Panc1 (cell line): Measurements from ENCODE around the gene SYNPR. TPM values are rescaled to one million over a fixed set of nuclear protein-coding genes. Genes with fewer than 3 reads are reported as not detected.

Experiments
- ATAC-seq: fragments of 200-7000 bp; cut with Tn5 transposase; 2 replicates; pipeline ENCODE4 v1.9.1; 2020; ENCODE audit warnings: mild to moderate bottlenecking, moderate library complexity
- BruUV-seq: library from RNA; stranded (reverse); fragments of 400-500 nt; replicated peaks from 2 replicates; lab custom pipeline; 2021; lab: Mats Ljungman, UMichigan
- CTCF ChIA-PET: fragments of 300-600 bp; sonication (Branson Sonifier 250); formaldehyde crosslinking; loops from one replicate; lab custom pipeline; 2022; ENCODE audit warnings: antibody characterized with exemption; lab: Charles Lee
- POLR2A ChIA-PET: fragments of 300-600 bp; sonication (Branson Sonifier 250); formaldehyde crosslinking; loops from one replicate; lab custom pipeline; 2022; ENCODE audit warnings: antibody characterized with exemption; lab: Charles Lee
- DNase-seq: peaks from one replicate; pipeline ENCODE4 v3.0.0-alpha.2; 2010; ENCODE audit warnings: low read depth, low spot score
- H3K27ac ChIP-seq: 2 replicates; pipeline ENCODE4 v1.5.1; 2011; ENCODE audit warnings: mild to moderate bottlenecking, low read length, inconsistent platforms
- H3K27me3 ChIP-seq: fragments of 200-500 bp; sonication (Bioruptor generic); 2 replicates; pipeline ENCODE4 v1.6.0; 2014; ENCODE audit warnings: low read length, inconsistent platforms; ENCODE audit not compliant: control insufficient read depth, insufficient read depth
- H3K36me3 ChIP-seq: fragments of 200-500 bp; sonication (Bioruptor generic); 2 replicates; pipeline ENCODE4 v1.5.1; 2014; ENCODE audit warnings: inconsistent platforms, mild to moderate bottlenecking, low read length, moderate library complexity; ENCODE audit not compliant: control insufficient read depth, insufficient read depth
- H3K4me1 ChIP-seq: 2 replicates; pipeline ENCODE4 v1.5.1; 2011; ENCODE audit warnings: inconsistent platforms, mild to moderate bottlenecking, low read length, moderate library complexity; ENCODE audit not compliant: control insufficient read depth, insufficient read depth
- H3K4me3 ChIP-seq, 2 experiments: 2 replicates each; pipeline ENCODE4 v1.5.1; 2011 to 2012; ENCODE audit warnings: low read depth in 2 of 2, low read length in 2 of 2, mild to moderate bottlenecking in 2 of 2, inconsistent platforms in 1 of 2, moderate library complexity in 1 of 2
- H3K9me3 ChIP-seq: fragments of 200-500 bp; sonication (Bioruptor generic); 2 replicates; pipeline ENCODE4 v1.5.1; 2014; ENCODE audit warnings: low read depth, mild to moderate bottlenecking, inconsistent platforms, low read length, moderate library complexity; ENCODE audit not compliant: control insufficient read depth, insufficient read depth
- POLR2AphosphoS5 ChIP-seq: IDR thresholded peaks from 2 replicates; pipeline ENCODE4 v1.6.1; 2012; ENCODE audit warnings: mild to moderate bottlenecking, low read depth, low read length, moderate library complexity
- SIN3A ChIP-seq: IDR thresholded peaks from 2 replicates; pipeline ENCODE4 v1.6.1; 2012; ENCODE audit warnings: low read depth, mild to moderate bottlenecking, low read length, moderate library complexity, borderline replicate concordance; ENCODE audit not compliant: insufficient read depth
- TCF7L2 ChIP-seq: IDR thresholded peaks from 2 replicates; pipeline ENCODE4 v1.6.1; 2011; ENCODE audit warnings: mild to moderate bottlenecking, low read depth, low read length, inconsistent platforms
- in situ Hi-C: cut with HindIII; loops from 2 replicates; pipeline ENCODE4 v1.10.0; 2016; ENCODE audit warnings: low sequenced_read_pairs, low pct_unique_long_range_greater_than_20kb
- intact Hi-C: fragments of 100-400 bp; cut with micrococcal nuclease; formaldehyde crosslinking; loops from one replicate; pipeline ENCODE4 v1.10.0; 2022; ENCODE audit not compliant: unreplicated experiment
- total RNA-seq: library from RNA; stranded (reverse); gene quantifications from one replicate; pipeline ENCODE4 v1.2.1, GENCODE V29; 2021; ENCODE audit not compliant: unreplicated experiment
- TF ChIP-seq, protein P1 (sequence below): fragments of 450-650 bp; IDR thresholded peaks from 2 replicates; pipeline ENCODE4 v1.5.1; 2017; ENCODE audit warnings: mild to moderate bottlenecking
- TF ChIP-seq, protein P2 (sequence below), 2 experiments: IDR thresholded peaks; 2 replicates each; pipeline ENCODE4 v1.6.1; 2011 to 2012; ENCODE audit warnings: low read depth in 2 of 2, control low read depth in 1 of 2, low read length in 1 of 2, mild to moderate bottlenecking in 1 of 2, moderate library complexity in 1 of 2; ENCODE audit not compliant: insufficient read depth in 1 of 2

Gene SYNPR
- total RNA-seq, 1 experiment from 2014 or later, result not detected

DNA sequence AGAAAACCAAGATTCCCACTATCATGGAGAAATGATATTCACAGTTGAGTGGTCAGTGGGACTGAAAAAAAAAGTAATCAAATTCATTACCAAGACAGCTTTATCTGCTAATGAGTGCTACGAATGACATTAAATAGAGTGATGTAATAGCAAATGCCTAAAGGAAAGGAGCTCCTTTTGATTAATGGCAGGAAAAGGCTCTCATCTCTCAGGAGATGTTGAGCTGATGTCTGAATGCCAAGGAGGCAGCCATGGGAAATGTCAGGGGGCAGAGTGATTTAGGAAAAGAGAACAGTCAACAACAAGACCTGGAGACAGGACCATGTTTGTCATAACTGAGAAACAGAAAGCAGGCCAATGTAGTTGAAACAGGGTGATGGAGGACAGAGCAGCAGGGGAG, 277.7 kb downstream of the SYNPR start:
- no peak for DNase-seq
- TF ChIP-seq POLR2AphosphoS5, result no peak
- no peak for TF ChIP-seq SIN3A
- TF ChIP-seq, protein P1, sequence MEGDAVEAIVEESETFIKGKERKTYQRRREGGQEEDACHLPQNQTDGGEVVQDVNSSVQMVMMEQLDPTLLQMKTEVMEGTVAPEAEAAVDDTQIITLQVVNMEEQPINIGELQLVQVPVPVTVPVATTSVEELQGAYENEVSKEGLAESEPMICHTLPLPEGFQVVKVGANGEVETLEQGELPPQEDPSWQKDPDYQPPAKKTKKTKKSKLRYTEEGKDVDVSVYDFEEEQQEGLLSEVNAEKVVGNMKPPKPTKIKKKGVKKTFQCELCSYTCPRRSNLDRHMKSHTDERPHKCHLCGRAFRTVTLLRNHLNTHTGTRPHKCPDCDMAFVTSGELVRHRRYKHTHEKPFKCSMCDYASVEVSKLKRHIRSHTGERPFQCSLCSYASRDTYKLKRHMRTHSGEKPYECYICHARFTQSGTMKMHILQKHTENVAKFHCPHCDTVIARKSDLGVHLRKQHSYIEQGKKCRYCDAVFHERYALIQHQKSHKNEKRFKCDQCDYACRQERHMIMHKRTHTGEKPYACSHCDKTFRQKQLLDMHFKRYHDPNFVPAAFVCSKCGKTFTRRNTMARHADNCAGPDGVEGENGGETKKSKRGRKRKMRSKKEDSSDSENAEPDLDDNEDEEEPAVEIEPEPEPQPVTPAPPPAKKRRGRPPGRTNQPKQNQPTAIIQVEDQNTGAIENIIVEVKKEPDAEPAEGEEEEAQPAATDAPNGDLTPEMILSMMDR, result no peak
- no peak for TF ChIP-seq TCF7L2
- TF ChIP-seq, protein P2, sequence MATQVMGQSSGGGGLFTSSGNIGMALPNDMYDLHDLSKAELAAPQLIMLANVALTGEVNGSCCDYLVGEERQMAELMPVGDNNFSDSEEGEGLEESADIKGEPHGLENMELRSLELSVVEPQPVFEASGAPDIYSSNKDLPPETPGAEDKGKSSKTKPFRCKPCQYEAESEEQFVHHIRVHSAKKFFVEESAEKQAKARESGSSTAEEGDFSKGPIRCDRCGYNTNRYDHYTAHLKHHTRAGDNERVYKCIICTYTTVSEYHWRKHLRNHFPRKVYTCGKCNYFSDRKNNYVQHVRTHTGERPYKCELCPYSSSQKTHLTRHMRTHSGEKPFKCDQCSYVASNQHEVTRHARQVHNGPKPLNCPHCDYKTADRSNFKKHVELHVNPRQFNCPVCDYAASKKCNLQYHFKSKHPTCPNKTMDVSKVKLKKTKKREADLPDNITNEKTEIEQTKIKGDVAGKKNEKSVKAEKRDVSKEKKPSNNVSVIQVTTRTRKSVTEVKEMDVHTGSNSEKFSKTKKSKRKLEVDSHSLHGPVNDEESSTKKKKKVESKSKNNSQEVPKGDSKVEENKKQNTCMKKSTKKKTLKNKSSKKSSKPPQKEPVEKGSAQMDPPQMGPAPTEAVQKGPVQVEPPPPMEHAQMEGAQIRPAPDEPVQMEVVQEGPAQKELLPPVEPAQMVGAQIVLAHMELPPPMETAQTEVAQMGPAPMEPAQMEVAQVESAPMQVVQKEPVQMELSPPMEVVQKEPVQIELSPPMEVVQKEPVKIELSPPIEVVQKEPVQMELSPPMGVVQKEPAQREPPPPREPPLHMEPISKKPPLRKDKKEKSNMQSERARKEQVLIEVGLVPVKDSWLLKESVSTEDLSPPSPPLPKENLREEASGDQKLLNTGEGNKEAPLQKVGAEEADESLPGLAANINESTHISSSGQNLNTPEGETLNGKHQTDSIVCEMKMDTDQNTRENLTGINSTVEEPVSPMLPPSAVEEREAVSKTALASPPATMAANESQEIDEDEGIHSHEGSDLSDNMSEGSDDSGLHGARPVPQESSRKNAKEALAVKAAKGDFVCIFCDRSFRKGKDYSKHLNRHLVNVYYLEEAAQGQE (IDR thresholded peaks at IDR 0.05; ENCODE audit: insufficient read depth in 1 of 2, low read depth in 2 of 2, low read length in 1 of 2), result no peak
- ChIA-PET POLR2A (no interaction called here), CTCF (no interaction called here)
- no peaks in the 10 kb centered on the region for H3K27me3 ChIP-seq
- no peak overlapping the region for H3K27ac ChIP-seq
- no peak for ATAC-seq
- no TSS peak for BruUV-seq
- no peak overlapping the region for H3K4me3 ChIP-seq
- intact Hi-C loops, result no loop called here
- H3K36me3 ChIP-seq, result no peaks in the 10 kb centered on the region
- no peaks in the 10 kb centered on the region for H3K4me1 ChIP-seq
- no peaks in the 10 kb centered on the region for H3K9me3 ChIP-seq
- in situ Hi-C loops, result no loop called here

DNA sequence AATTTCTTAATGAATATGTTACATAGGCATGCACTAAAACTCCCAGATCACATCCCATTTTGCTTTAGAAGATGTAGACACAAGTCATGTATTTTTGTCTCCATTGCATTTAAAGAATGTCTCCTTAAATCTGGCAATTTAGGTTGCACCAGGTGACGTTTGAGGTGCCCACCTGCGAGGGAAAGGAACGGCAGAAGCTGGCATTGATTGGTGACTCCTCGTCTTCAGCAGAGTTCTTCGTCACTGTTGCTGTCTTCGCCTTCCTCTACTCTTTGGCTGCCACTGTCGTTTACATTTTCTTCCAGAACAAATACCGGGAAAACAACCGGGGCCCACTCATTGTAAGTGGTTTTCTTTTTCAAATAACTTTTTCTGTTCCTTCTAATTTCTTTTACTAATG, 278.3 kb downstream of the SYNPR start:
- POLR2A ChIA-PET, result no interaction called here
- Histone ChIP-seq H3K9me3 (no peaks in the 10 kb centered on the region), H3K27me3 (no peaks in the 10 kb centered on the region), H3K4me1 (no peaks in the 10 kb centered on the region), H3K4me3 (no peak overlapping the region), H3K27ac (no peak overlapping the region), H3K36me3 (no peaks in the 10 kb centered on the region)
- intact Hi-C loops (no loop called here), in situ Hi-C loops (no loop called here)
- BruUV-seq, result no TSS peak
- TF ChIP-seq, protein P1, result no peak
- TF ChIP-seq POLR2AphosphoS5 (no peak), SIN3A (no peak), TCF7L2 (no peak)
- TF ChIP-seq, protein P2 (IDR thresholded peaks at IDR 0.05; ENCODE audit: insufficient read depth in 1 of 2, low read depth in 2 of 2, low read length in 1 of 2), result no peak
- ATAC-seq (no peak), DNase-seq (no peak)
- CTCF ChIA-PET, result no interaction called here
